Keratinocyte (primary cell): Measurements from ENCODE around the gene RAB3D. TPM values are rescaled to one million over a fixed set of nuclear protein-coding genes. Genes with fewer than 3 reads are reported as not detected.
A peak's percentile ranks its signal among the peaks of the same experiment; 100 is the strongest.

ENCODE experiments used
- DNase-seq: peaks from one replicate; pipeline ENCODE4 v3.0.0-alpha.2; 2011; ENCODE audit warnings: low read depth, missing footprints, low spot score
- FAIRE-seq: peaks from 2 replicates; lab custom pipeline; 2011; peaks lifted over from hg19 to GRCh38; lab: Jason Lieb, UNC
- H2AFZ ChIP-seq: 2 replicates; pipeline ENCODE4 v1.6.0; 2012; ENCODE audit warnings: low read length, control low read depth, inconsistent platforms; ENCODE audit not compliant: control insufficient read depth
- H3K27ac ChIP-seq: 2 replicates; pipeline ENCODE4 v1.5.1; 2011; ENCODE audit warnings: low read length; ENCODE audit not compliant: control insufficient read depth, insufficient read depth
- H3K27me3 ChIP-seq: 3 replicates; pipeline ENCODE4 v1.6.0; 2011; ENCODE audit warnings: low read length; ENCODE audit not compliant: control insufficient read depth, insufficient read depth; ENCODE audit errors: extremely low read depth
- H3K36me3 ChIP-seq, 2 experiments: 2 replicates in 1 of 2; 3 replicates in 1 of 2; pipeline ENCODE4 v1.5.1; 2011; ENCODE audit warnings: low read length in 2 of 2, mild to moderate bottlenecking in 1 of 2; ENCODE audit not compliant: control insufficient read depth in 2 of 2, insufficient read depth in 2 of 2; ENCODE audit errors: extremely low read depth in 1 of 2
- H3K4me1 ChIP-seq: 3 replicates; pipeline ENCODE4 v1.5.1; 2011; ENCODE audit warnings: low read length; ENCODE audit not compliant: control insufficient read depth, insufficient read depth; ENCODE audit errors: extremely low read depth
- H3K4me2 ChIP-seq: 3 replicates; pipeline ENCODE4 v1.6.0; 2011; ENCODE audit warnings: low read depth, low read length; ENCODE audit not compliant: control insufficient read depth, insufficient read depth; ENCODE audit errors: extremely low read depth
- H3K4me3 ChIP-seq, 3 experiments: fragments of 200-600 bp in 1 of 3; sonication (generic) in 1 of 3; 2 replicates in 2 of 3; 3 replicates in 1 of 3; pipeline ENCODE4 v1.5.1; 2011 to 2016; ENCODE audit warnings: low read length in 3 of 3, mild to moderate bottlenecking in 3 of 3, control low read depth in 2 of 3, inconsistent platforms in 1 of 3, low read depth in 1 of 3, mixed read lengths in 1 of 3, mixed run types in 1 of 3, moderate library complexity in 1 of 3; ENCODE audit not compliant: control insufficient read depth in 2 of 3, insufficient read depth in 2 of 3; ENCODE audit errors: extremely low read depth in 1 of 3
- H3K79me2 ChIP-seq: 2 replicates; pipeline ENCODE4 v1.6.0; 2012; ENCODE audit warnings: low read length; ENCODE audit not compliant: control insufficient read depth, insufficient read depth
- H3K9ac ChIP-seq: 3 replicates; pipeline ENCODE4 v1.6.0; 2011; ENCODE audit warnings: low read length; ENCODE audit not compliant: control insufficient read depth, insufficient read depth; ENCODE audit errors: extremely low read depth
- H3K9me1 ChIP-seq: 3 replicates; pipeline ENCODE4 v1.6.0; 2011; ENCODE audit warnings: low read length; ENCODE audit not compliant: control insufficient read depth, insufficient read depth; ENCODE audit errors: extremely low read depth
- H3K9me3 ChIP-seq: 2 replicates; pipeline ENCODE4 v1.5.1; 2012; ENCODE audit warnings: low read depth, low read length; ENCODE audit not compliant: control insufficient read depth
- H4K20me1 ChIP-seq: 3 replicates; pipeline ENCODE4 v1.6.0; 2011; ENCODE audit warnings: low read length; ENCODE audit not compliant: control insufficient read depth, insufficient read depth; ENCODE audit errors: extremely low read depth
- EZH2 ChIP-seq: IDR thresholded peaks from one replicate; pipeline ENCODE4 v1.6.1; 2012; ENCODE audit warnings: inconsistent platforms, mild to moderate bottlenecking, low read length, moderate library complexity
- dilution Hi-C: fragments of 300-500 bp; cut with MboI; formaldehyde crosslinking; loops from one replicate; pipeline ENCODE4 v1.7.0; 2020; ENCODE audit warnings: low sequenced_read_pairs; ENCODE audit not compliant: extremely low pct_ligation_motif_present
- polyA plus RNA-seq, 5 experiments: library from polyadenylated mRNA; depleted of rRNA in 3 of 5; stranded (reverse) in 3 of 5; stranded (forward) in 1 of 5; unstranded in 1 of 5; fragments of >200 nt; gene quantifications; 1 replicate in 1 of 5; 2 replicates in 3 of 5; 3 replicates in 1 of 5; pipeline versions ENCODE4 v1.2.1 to v1.2.3, GENCODE V29; 2011 to 2012; ENCODE audit warnings: missing spikeins in 2 of 5, low read depth in 1 of 5, low replicate concordance in 1 of 5
- TF ChIP-seq, protein P1 (sequence below), 3 experiments: IDR thresholded peaks in 1 of 3; conservative IDR thresholded peaks in 1 of 3; optimal IDR thresholded peaks in 1 of 3; 2 replicates in 2 of 3; 3 replicates in 1 of 3; pipeline versions ENCODE3 to v1.5.1; 2011; ENCODE audit warnings: low read length in 3 of 3, mild to moderate bottlenecking in 3 of 3, moderate library complexity in 2 of 3, control low read depth in 1 of 3, inconsistent platforms in 1 of 3; ENCODE audit not compliant: insufficient read depth in 2 of 3; ENCODE audit errors: extremely low read depth in 1 of 3

Gene RAB3D
- polyA plus RNA-seq, 1 donor (not counting 4 experiments of a cell fraction or from before 2014, with no cell fraction given) = 63.1 TPM

DNA sequence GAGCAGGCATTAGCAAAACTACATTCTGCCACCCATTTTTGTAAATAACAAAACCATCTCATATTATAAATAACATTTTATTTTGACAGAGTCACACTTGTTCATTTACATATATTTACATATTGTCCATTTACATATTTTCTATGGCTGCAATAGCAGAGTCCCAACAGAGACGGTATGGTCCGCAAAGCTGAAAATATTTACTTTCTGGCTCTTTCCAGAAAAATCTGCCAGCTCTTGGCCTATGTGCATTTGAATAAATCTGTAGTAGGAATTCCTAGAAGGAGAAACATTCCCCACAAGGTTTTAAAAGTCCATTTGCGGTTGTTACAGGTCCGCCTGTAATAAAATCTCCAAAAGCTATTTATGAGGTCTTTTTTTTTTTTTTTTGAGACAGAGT lies 49.2 kb downstream of the RAB3D start:
- Histone ChIP-seq H2AFZ (no peak overlapping the region), H3K9me3 (no peaks in the 10 kb centered on the region), H3K9ac (no peak overlapping the region), H3K4me3 (no peak overlapping the region), H3K36me3 (no peaks in the 10 kb centered on the region), H3K4me2 (no peak overlapping the region), H3K27me3 (no peaks in the 10 kb centered on the region), H3K4me1 (peaks cover 7% of the 10 kb centered on the region), H3K27ac (no peak overlapping the region), H3K79me2 (no peaks in the 10 kb centered on the region), H3K9me1 (no peaks in the 10 kb centered on the region), H4K20me1 (no peaks in the 10 kb centered on the region)
- dilution Hi-C loops = no loop called here
- DNase-seq (no peak), FAIRE-seq (no peak)
- TF ChIP-seq, protein P1, sequence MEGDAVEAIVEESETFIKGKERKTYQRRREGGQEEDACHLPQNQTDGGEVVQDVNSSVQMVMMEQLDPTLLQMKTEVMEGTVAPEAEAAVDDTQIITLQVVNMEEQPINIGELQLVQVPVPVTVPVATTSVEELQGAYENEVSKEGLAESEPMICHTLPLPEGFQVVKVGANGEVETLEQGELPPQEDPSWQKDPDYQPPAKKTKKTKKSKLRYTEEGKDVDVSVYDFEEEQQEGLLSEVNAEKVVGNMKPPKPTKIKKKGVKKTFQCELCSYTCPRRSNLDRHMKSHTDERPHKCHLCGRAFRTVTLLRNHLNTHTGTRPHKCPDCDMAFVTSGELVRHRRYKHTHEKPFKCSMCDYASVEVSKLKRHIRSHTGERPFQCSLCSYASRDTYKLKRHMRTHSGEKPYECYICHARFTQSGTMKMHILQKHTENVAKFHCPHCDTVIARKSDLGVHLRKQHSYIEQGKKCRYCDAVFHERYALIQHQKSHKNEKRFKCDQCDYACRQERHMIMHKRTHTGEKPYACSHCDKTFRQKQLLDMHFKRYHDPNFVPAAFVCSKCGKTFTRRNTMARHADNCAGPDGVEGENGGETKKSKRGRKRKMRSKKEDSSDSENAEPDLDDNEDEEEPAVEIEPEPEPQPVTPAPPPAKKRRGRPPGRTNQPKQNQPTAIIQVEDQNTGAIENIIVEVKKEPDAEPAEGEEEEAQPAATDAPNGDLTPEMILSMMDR (optimal IDR thresholded peaks at IDR 0.05 in 1 of 3, IDR thresholded peaks at IDR 0.05 in 1 of 3, conservative IDR thresholded peaks at IDR 0.05 in 1 of 3; ENCODE audit: extremely low read depth in 1 of 3, insufficient read depth in 2 of 3, low read length in 3 of 3) = no peak
- no peak for TF ChIP-seq EZH2

- Histone ChIP-seq H3K9me3 (no peaks in the 10 kb centered on the region), H3K79me2 (no peaks in the 10 kb centered on the region), H3K4me3 (no peak overlapping the region), H3K4me2 (no peak overlapping the region), H3K36me3 (no peaks in the 10 kb centered on the region), H3K4me1 (peaks cover under 1% of the 10 kb centered on the region), H4K20me1 (no peaks in the 10 kb centered on the region), H3K9ac (no peak overlapping the region), H2AFZ (no peak overlapping the region), H3K27ac (no peak overlapping the region), H3K9me1 (no peaks in the 10 kb centered on the region), H3K27me3 (no peaks in the 10 kb centered on the region)
- DNase-seq = no peak
- no peak for FAIRE-seq
- no peak for TF ChIP-seq EZH2
- TF ChIP-seq, protein P1 (optimal IDR thresholded peaks at IDR 0.05 in 1 of 3, IDR thresholded peaks at IDR 0.05 in 1 of 3, conservative IDR thresholded peaks at IDR 0.05 in 1 of 3; ENCODE audit: extremely low read depth in 1 of 3, insufficient read depth in 2 of 3, low read length in 3 of 3) = peak; percentile 54 to 55 (median 54)
- dilution Hi-C loops = no loop called here
These were observed 51.1 kb downstream of the RAB3D start for GRCh38 chr19:11288349-11288748.
